Activated T-helper 1 cell treated with anti-CD3 and anti-CD28 coated beads, Interleukin-2, amount 50 U/mL, for 16 hours (primary cell): Measurements from ENCODE around the gene TADA2A.
"Not testable (repeated sequence)": the region's sequence is repeated elsewhere in the genome, so short reads cannot be mapped to it uniquely, and the experiment has no call there.

Source experiments
- DNase-seq, 2 donors: peaks; one replicate each; pipeline ENCODE4 v3.0.0-alpha.2; 2020; ENCODE audit warnings: low read depth in 1 of 2, low spot score in 1 of 2

Gene TADA2A

GRCh38 chr17:37490638-37491614 lies 84.2 kb downstream of the TADA2A start:
- no peak for DNase-seq

DNA sequence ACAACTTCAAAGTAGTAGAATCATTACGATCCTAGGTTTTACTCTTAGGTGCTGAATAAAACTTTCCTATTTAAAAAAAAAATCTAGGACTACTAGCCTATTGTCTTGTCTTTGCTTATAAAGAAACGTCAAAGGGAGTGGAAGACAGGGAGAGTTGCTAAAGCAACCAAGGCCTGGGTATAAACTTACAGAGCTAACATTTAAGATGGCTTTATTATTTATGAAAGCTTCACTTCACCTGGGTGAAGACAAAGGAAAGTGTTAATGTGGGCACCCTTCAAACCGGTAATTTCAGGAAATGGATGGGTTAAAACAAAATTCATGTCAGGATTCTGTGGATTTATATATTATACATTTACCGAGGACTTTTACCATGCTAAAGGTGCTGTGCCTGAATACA lies 85.5 kb downstream of the TADA2A start:
- no peak for DNase-seq

- DNase-seq = no peak
Observed at GRCh38 chr17:37493249-37494027, 86.8 kb downstream of the TADA2A start.

- no peak for DNase-seq
Observed at GRCh38 chr17:37494401-37494831, 87.7 kb downstream of the TADA2A start.

- no peak for DNase-seq
Observed at GRCh38 chr17:37494971-37495370, 88.3 kb downstream of the TADA2A start.

DNA sequence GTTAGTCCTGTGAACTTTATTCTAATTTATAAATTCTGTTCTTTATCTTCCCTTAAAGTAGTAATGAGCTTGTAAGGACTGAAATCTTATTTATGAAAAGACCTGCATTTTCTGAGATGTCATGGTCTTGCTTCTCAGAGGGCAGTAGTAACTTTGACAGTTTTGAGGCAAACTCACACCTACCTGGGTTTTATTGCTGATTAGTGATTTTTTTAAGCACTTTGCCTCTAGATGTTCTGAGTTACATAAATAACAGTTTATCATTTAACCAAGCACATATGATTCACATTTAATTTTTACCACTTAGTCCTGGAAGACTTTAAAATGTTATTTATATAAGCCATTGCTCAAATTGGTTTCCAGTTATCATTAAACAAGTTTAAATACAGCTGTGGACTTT lies 93.7 kb downstream of the TADA2A start:
- no peak for DNase-seq

DNA sequence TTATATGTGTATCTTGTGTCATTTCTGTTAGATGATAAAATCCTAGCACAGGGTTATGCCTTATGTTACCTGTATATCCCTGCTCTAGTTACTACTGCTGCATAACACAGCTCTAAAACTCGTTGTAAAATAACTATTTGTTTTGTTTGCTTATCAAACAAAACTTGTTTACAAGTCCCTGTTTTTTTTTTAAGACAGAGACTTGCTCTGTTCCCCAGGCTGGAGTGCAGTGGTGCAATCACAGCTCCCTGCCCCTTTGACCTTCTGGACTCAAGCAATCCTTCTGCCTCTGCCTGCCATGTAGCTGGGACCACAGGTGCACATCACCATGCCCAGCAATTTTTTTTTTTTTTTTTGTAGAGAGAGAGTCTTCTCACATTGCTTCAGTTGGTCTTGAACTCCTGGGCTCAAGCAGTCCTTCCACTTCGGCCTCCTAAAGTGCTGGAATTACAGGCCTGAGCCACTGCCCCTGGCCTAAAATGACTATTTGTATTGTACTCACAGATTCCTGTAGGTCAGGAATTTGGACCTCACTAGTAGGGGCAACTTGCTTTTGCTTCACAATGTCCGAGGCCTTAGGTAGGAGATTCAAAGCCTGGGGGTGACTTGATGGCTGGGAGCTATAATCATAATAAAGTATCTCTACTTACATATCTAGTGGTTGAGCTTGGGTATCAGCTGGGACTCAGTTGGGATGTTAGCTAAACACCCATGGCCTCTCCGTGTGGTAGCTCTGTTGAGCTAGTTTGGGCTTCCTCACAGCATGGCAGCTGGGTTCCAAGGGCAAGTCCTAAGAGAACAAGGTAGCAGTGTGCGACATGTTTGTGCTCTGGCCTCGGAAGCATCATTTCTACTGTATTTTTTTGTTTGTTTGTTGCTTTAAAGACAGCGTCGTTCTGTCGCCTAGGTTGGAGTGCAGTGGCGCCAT lies 95.6 kb downstream of the TADA2A start:
- DNase-seq = no peak

DNA sequence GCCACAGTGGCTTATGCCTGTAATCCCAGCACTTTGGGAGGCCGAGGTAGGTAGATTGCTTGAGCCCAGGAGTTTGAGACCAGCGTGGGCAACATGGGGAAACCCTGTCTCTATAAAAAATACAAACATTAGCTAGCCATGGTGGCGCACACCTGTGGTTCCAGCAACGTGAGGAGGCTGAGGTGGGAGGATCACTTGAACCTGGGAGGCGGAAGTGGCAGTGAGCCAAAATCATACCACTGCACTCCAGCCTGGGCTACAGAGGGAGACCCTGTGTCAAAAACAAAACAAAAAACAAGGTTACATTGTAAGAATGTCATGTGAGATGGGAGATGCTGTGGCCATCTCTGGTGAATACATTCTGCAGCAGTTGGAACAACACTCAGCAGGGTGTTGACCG lies 96.5 kb downstream of the TADA2A start:
- no peak for DNase-seq

GRCh38 chr17:37505333-37505732 lies 98.6 kb downstream of the TADA2A start:
- DNase-seq = no peak

- no peak for DNase-seq
Observed at GRCh38 chr17:37506678-37507077, 100.0 kb downstream of the TADA2A start.

- no peak for DNase-seq
Observed at GRCh38 chr17:37507111-37507510, 100.4 kb downstream of the TADA2A start.

DNA sequence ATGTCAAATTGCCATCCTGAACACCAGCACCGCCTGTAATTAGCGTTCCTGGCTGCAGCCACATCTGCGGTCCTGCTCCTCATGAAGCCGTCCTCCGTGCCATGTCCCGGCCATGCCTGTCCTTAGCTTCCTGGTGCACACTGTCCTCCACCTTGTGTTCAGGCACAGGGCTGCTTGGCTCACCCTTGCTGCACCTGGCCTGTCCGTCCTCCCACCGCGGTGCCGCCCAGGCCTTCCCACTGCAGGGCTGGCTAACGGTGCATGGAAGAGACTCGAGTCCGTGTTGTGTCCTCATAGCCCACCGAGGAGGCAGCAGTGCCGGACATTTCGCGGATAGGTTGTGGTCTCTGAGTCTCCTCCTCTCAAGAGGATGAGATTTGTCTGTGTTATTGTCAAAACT lies 103.4 kb downstream of the TADA2A start:
- DNase-seq = no peak

DNA sequence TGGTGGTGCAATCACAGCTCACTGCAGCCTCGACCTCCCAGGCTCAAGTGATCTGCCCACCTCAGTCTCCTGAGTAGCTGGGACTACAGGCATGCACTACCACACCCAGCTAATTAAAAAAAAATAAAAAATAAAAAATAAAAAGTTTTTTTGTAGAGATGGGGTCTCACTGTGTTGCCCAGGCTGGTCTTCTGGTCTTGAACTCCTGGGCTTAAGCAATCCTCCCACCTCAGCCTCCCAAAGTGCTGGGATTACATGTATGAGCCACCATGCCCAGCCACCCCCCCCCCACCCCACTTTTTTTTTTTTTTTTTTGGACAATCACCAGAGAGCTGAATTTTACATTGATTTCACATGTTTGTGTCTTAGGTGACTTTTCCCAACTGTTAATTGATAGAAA lies 105.0 kb downstream of the TADA2A start:
- DNase-seq = not testable (repeated sequence)

DNA sequence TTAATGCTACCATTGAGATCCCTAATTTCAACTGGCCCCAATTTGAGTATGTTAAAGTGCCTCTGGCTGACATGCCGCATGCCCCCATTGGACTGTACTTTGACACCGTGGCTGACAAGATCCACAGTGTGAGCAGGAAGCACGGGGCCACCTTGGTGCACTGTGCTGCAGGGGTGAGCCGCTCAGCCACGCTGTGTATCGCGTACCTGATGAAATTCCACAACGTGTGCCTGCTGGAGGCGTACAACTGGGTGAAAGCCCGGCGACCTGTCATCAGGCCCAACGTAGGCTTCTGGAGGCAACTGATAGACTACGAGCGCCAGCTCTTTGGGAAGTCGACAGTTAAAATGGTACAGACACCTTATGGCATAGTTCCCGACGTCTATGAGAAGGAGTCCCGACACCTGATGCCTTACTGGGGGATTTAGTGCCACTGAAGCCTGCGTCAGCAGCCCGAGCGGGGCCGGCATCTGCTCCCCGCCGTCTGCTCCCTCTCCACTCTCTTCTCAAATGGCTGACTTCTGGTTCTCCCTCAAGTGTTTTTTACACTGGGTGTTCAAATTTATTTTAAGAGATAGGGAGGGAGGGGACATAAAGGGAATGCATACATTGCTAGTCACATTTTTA lies 105.9 kb downstream of the TADA2A start:
- DNase-seq = no peak

- no peak for DNase-seq
Observed at GRCh38 chr17:37513711-37514110, 107.0 kb downstream of the TADA2A start.

DNA sequence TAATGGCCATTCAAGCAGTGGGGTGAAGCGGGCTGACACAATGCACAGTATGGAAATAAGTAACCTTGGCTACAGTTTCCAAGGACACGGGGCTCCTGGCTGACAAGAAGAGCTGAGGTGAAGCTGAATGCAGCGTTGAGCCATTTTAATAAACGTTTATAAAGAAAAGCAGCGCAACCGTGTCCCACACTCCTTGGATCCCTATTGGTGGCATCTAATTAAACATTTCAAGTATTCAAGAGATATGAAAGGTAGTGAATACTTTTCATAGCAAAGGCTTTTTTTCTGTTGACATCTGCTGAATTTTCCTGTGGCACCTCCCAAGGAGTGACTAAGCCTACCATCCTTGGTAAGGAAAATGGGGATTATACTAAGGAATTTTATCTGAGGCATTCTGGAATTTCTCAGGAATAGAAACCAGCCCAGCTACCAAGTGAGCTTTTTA lies 109.5 kb downstream of the TADA2A start:
- DNase-seq = no peak

- DNase-seq = no peak
Observed at GRCh38 chr17:37517881-37518280, 111.2 kb downstream of the TADA2A start.

DNA sequence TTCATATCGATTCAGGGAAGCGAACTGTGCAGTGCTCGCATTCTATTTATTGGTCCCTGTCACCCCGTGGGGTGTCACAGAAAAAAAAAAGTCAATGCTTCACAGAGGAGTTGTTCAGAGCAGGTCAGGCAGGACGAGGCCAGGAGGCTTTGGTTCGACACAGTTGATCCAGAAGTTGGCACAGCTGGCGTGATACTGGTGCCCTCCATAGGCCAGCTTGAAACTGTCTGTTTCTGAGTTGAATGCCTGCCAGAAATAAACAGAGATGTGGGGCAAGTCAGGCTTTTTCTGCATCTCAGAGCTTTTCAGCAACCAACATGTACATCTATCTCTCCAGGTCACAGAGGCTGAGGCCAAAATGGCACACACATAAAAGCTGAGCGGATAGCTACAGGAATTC lies 112.1 kb downstream of the TADA2A start:
- DNase-seq = no peak

DNA sequence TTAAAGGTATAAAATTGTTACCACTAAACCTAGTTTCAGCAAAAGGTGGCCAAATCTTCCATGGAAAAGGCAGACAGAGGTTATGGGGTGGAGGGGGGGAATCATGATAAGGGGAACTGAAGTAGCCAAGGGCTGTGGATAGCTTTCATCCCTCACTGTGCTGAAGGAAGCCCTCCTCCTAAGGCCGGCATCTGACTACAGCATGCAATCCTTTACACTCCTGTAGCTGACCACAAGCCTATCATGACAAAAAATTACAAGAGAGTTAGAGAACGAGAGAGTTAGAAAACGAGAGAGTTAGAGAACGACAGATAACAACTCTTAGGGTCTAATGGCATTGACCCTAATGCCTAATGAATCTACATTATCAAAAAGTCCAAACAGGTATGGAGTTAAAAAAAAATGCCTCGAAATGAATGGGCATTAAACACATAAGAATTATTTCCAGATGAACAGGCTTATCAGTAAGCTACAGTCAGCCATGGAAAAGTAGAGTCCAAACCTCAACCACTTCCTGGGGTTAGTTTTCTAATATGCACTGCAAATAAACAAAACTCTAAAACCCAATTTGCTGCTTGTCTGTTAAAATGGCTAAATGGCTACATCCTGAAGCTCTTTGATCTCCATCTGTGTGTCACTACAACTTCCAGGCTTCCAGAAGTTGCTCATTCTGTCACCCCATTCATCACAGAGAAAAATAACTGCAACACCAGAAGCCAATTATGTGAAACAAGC lies 112.7 kb downstream of the TADA2A start:
- no peak for DNase-seq

DNA sequence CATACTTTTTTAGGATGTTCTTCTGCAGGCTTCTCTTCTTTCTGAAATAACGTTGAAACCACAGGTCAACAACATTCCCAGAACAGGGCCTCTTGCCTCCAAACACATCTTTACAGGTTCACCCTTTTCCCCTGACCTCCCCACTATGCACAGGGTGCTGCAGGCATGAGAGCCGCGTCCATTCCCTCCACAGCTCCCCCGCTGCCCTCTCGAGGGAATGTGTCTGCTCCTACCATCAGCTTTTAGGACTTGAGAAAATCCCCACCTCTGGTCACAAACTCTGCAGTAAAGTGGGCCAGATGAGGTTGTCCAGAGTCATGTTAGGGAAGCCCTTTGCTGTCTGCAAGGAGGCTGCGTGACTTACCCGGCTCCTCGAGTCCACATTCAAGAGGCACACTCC lies 113.5 kb downstream of the TADA2A start:
- DNase-seq = no peak
